WERI-Rb-1 (cell line): ENCODE results near the gene PLIN1.

Source experiments
- DNase-seq: peaks from one replicate; pipeline ENCODE4 v3.0.0-alpha.2; 2020
- H3K27ac ChIP-seq: fragments of 250-450 bp; sonication (Bioruptor Pico); 2 replicates; pipeline ENCODE4 v1.5.1; 2020; ENCODE audit warnings: mild to moderate bottlenecking, moderate library complexity
- H3K27me3 ChIP-seq: fragments of 250-450 bp; sonication (Bioruptor Pico); 2 replicates; pipeline ENCODE4 v1.5.1; 2021; ENCODE audit warnings: mild to moderate bottlenecking, low read depth, moderate library complexity; ENCODE audit not compliant: insufficient read depth, severe bottlenecking
- H3K36me3 ChIP-seq: fragments of 250-450 bp; sonication (Bioruptor Pico); 2 replicates; pipeline ENCODE4 v1.5.1; 2020; ENCODE audit warnings: mild to moderate bottlenecking, moderate library complexity
- H3K4me3 ChIP-seq: 2 replicates; pipeline ENCODE4 v1.5.1; 2011; ENCODE audit warnings: low read depth, mild to moderate bottlenecking, control low read depth, low read length
- H3K9me3 ChIP-seq: fragments of 250-450 bp; sonication (Bioruptor Pico); 2 replicates; pipeline ENCODE4 v1.5.1; 2021; ENCODE audit warnings: mild to moderate bottlenecking, moderate library complexity; ENCODE audit not compliant: severe bottlenecking
- CTCF ChIP-seq: IDR thresholded peaks from 2 replicates; pipeline ENCODE4 v1.5.1; 2011; ENCODE audit warnings: low read depth, mild to moderate bottlenecking, control low read depth, inconsistent platforms, low read length

PLIN1 gene

GRCh38 chr15:89707577-89707976 lies 28.4 kb upstream of the PLIN1 start:
- DNase-seq: no peak
- Histone ChIP-seq H3K27ac (no peak overlapping the region), H3K4me3 (no peak overlapping the region), H3K9me3 (no peaks in the 10 kb centered on the region), H3K27me3 (no peaks in the 10 kb centered on the region), H3K36me3 (no peaks in the 10 kb centered on the region)
- no peak for TF ChIP-seq CTCF

GRCh38 chr15:89704411-89704810 lies 25.2 kb upstream of the PLIN1 start:
- TF ChIP-seq CTCF: no peak
- H3K4me3 ChIP-seq: no peak overlapping the region
- no peaks in the 10 kb centered on the region for H3K36me3 ChIP-seq
- no peaks in the 10 kb centered on the region for H3K9me3 ChIP-seq
- no peak for DNase-seq
- H3K27ac ChIP-seq: no peak overlapping the region
- no peaks in the 10 kb centered on the region for H3K27me3 ChIP-seq

GRCh38 chr15:89695198-89695597 lies 16.0 kb upstream of the PLIN1 start:
- no peak for DNase-seq
- no peaks in the 10 kb centered on the region for H3K9me3 ChIP-seq
- H3K27ac ChIP-seq: no peak overlapping the region
- no peak overlapping the region for H3K4me3 ChIP-seq
- no peaks in the 10 kb centered on the region for H3K27me3 ChIP-seq
- no peak for TF ChIP-seq CTCF
- H3K36me3 ChIP-seq: no peaks in the 10 kb centered on the region; the same call in 1 of the 2 replicates

GRCh38 chr15:89693696-89694095 lies 14.5 kb upstream of the PLIN1 start:
- H3K27ac ChIP-seq: no peak overlapping the region

GRCh38 chr15:89693091-89693490 lies 13.9 kb upstream of the PLIN1 start:
- no peak overlapping the region for H3K27ac ChIP-seq
- H3K27me3 ChIP-seq: no peaks in the 10 kb centered on the region
- no peaks in the 10 kb centered on the region for H3K9me3 ChIP-seq
- H3K4me3 ChIP-seq: no peak overlapping the region
- no peak for TF ChIP-seq CTCF
- no peak for DNase-seq
- no peaks in the 10 kb centered on the region; the same call in 1 of the 2 replicates for H3K36me3 ChIP-seq

More at GRCh38 chr15:89693696-89694095, 14.5 kb upstream of the PLIN1 start:
- Histone ChIP-seq H3K36me3 (no peaks in the 10 kb centered on the region; the same call in 1 of the 2 replicates), H3K4me3 (no peak overlapping the region), H3K27me3 (no peaks in the 10 kb centered on the region), H3K9me3 (no peaks in the 10 kb centered on the region)
- TF ChIP-seq CTCF: no peak
- no peak for DNase-seq
